GM21723 (cell line): Measurements from ENCODE around the gene NEXN.
"Not testable (repeated sequence)": the region's sequence is repeated elsewhere in the genome, so short reads cannot be mapped to it uniquely, and the experiment has no call there.

Experiments used
- ATAC-seq: cut with Tn5 transposase; IDR thresholded peaks from one replicate; pipeline ENCODE4 v1.9.1; 2021; ENCODE audit warnings: mild to moderate bottlenecking, moderate library complexity; ENCODE audit not compliant: unreplicated experiment

The NEXN gene

DNA sequence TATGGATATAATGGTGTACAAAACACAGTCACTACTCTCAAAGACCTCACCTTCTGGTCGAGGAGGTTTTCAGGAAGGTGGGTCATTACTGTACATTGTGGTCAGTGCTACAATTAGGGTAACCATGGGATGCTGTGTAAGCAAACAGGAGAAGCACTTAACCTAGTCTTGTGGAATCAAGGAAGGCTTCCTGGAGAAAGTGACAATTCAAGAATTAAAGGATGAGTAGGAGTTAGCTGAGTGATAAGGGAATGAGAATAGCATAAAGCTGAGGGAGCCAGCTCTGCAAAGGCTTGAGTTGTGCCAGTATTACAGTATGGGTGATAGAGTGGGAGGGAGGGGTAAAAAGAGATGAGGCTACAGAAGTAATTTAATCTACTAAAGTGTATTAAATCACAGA, 17.2 kb downstream of the NEXN start:
- no peak for ATAC-seq

DNA sequence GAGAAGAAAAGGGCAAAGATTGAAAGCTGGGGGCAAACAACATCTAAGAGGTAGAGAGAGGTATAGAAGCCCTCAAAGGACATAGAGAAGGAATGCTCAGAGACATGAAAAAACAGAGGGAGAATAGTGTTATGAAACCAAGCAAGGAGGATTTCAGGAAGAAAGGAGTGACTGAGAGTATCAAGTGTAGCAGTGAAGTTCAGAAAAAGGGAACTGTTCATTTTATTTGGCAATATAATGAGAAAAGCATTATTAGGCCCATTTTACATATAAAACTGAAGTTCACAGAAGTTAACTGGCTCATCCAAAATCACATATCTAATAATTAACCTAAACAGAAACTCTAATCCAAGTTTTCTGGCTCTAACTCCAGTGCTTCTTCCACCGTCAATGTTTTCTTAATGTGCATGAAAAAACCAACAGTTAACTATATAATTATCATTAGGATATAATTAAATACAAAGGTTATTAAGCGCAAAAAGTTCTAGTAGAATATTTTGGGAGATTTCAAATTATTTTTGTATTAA, 17.7 kb downstream of the NEXN start:
- no peak for ATAC-seq

DNA sequence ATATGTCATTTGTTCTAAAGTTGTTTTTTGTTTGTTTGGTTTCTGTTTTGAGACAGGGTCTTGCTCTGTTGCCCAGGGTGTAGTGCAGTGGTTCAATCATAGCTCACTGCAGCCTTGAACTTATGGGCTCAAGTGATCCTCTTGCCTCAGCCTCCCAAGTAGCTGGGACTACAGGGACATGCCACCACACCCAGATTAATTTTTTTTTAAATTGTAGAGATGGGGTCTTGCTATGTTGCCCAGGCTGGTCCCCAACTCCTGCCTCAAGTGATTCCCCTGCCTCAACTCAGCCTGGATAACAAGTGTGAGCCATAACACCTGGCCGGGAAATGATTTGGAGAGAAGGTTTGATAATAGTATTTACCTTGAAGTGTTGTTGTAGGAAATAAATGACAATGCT, 18.2 kb downstream of the NEXN start:
- ATAC-seq, result no peak

DNA sequence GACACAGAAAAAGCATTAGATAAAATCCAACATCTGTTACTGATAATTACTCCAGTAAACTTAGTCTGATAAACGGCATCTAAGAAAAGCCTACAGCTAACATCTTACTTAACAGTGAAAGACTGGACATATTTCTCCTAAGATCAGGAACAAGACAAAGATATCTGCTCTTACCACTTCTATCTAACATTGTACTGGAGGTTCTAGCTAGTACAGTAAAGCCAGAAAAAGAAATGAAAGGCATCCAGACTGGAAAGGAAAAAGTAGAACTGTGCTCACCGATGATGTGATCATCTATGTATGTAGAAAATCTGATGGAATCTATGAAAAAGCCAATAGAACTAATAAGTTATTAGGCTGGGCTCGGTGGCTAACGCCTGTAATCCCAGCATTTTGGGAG, 21.7 kb downstream of the NEXN start:
- no peak for ATAC-seq

DNA sequence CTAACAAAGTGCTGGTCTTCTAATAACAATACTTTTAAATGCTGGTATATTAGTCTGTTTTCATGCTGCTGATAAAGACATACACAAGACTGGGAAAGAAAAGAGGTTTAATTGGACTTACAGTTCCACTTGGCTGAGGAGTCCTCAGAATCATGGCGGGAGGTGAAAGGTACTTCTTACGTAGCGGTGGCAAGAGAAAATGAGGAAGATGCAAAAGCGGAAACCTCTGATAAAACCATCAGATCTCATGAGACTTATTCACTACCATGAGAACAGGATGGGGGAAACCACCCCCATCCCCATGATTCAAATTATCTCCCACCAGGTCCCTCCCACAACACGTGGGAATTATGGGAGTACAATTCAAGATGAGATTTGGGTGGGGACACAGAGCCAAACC, 30.5 kb downstream of the NEXN start:
- ATAC-seq, result not testable (repeated sequence)

DNA sequence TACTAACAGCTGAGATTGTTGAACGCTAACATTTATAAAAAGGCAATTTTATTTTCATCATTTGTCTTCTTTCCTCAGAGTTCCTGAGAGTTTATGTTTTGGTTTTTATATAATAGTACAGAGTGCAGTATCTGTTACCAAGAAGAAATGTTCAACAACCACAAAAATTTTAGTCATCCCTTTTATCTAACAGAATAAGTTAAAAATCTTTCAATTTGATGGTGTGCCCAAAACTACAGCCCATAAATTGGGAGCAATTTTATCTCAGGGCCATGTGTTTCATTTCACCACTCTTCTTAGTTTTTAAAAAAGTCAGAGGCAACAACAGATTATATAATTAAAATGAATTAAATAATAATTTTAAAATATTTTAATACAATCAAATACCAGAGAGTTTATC, 37.1 kb downstream of the NEXN start:
- ATAC-seq, result no peak

DNA sequence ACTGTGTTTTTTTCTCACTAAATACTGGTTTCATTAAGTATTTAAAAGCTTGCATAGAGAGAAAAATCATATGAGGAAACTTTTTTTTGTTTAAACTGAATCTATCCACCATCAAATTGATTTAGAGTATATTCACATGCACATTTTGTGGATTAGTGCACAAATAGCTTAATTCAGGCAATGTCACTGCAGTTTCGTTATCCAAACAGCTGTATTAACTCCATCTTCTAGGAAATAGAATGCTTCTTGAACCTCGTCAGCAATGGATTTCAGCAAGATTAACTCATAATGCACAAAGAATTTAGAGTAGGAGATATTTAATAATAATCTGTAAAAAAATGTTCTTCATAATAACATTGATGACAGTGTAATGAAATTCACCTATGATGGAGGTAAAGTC, 37.5 kb downstream of the NEXN start:
- no peak for ATAC-seq

DNA sequence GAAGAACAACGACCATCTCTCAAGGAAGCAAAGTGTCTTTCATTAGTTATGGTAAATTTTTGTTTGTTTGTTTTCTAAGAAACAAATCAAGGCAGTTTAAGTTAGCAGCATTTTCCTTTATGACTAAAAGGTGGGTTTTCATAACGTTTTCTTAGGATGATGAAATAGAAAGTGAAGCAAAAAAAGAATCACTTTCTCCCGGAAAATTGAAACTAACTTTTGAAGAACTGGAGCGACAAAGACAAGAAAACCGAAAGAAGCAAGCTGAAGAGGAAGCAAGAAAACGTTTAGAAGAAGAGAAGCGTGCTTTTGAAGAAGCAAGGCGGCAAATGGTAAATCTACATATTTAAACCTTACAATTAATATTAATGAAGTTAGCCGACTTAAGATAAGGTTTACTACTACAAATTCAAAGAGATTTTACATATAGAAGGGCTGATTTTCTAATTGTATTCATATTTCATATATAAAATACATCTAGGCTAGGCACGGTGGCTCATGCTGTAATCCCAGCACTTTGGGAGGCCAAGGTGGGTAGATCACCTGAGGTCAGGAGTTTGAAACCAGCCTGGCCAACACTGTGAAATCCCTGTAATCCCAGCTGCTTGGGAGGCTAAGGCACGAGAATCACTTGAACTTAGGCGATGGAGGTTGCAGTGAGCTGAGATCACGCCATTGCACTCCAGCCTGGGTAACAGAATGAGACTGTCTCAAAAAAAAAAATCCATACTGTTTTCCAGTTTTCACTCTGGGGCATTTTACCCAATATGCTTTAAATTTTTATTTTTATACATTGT, 38.3 kb downstream of the NEXN start:
- peak; percentile 66 for ATAC-seq

DNA sequence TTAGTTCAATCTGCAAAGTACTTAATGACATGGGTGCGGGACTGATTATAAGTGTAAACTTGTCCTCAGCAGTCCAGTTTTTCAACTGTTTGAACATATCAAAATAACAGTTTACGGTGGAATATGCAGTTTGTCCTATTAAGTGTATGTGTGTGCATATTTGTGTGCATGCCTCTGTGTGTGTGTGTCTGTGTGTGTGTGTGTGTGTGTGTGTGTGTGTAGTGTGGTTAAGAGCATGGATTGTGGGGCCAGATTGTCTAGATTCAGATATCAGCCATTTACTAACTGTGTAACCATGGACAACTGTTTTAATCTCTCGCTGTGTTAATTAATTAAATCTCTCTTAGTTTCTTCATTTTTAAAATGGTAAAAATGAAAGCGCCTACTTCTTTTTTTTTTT, 39.0 kb downstream of the NEXN start:
- no peak for ATAC-seq

DNA sequence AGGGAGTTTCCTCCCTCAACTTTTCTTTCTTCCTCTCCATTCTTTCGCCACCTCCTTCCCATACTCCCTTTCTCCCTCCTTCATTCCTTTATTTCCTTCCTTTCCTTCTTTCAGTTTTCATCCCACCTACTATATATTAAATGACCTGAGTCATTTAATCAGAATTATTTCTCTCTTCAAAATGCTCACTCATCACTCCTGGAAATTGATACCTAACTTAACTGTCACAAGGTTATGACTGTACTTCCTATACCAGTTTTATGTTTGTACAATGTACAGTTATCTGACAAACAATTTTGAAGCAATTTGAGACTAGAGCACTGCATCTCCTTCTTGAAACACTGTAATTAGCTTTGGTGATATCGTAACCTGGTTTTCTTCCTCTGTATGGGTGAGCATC, 41.4 kb downstream of the NEXN start:
- ATAC-seq, result no peak

DNA sequence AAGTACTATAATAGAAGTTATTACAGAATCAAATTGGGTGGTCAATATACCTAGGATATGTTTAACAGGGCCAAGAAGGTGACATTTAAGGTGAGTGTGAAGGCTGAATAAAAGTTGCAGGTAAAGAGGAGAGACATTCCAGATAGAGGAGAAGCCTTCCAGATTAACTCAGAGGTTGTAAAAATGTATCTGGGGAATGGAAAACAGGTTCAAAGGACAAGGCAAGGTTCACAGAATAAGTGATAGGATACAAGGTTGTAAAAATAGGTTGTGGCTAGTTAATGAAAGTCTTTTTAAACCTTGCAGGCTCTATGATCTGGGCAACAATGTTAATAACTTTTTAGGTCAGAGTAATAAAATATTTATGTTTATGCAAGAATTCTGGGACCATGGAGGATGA, 50.2 kb downstream of the NEXN start:
- no peak for ATAC-seq

DNA sequence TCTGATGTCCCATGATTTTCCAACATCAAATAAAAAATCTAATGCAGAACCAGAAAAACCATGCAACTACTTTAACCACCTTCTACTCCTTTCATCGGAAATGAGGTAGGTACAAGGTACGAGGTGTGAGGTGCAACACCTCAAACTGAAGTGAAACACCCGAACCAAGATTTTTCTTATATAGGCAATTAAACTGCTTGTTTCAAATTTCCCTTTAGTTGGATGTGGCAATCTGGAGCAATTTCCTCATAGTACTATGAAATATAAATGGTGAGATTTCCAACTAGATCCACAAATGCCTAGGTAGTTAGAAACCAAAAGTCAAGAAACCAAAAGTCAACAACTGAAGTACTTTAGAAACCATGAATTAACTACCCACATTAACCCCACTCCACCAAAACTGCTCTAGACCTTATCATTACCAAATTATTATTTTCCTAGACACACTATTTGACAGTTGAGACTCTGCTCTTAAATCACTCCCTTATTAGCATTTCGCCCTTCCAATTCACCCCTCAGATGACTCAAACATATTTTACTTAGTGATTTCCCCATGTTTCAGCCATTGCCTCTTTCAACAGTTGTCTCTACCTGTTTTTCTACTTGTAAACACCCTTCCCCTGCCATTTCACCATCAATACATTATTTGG, 52.6 kb downstream of the NEXN start:
- no peak for ATAC-seq

DNA sequence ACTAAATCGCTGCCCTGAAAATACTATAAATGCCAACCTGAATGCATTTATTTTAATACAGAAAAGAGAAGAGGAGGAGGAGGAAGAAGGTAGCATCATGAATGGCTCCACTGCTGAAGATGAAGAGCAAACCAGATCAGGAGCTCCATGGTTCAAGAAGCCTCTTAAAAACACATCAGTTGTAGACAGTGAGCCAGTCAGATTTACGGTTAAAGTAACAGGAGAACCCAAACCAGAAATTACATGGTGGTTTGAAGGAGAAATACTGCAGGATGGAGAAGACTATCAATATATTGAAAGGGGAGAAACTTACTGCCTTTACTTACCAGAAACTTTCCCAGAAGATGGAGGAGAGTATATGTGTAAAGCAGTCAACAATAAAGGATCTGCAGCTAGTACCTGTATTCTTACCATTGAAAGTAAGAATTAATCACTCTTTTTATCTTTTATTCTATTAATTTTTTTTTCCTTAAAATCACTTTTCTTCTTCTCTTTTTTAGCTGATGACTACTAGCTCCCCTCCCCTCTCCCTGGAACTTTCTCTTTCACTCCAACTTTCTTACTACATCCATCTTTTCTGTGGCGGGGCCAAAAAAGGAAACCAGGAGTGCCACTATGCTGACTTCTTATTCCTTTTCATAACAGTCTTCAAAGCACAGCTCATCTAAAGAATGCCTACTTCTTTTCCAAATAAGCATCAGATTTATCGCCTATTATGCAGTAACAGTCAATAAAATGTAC, 54.1 kb downstream of the NEXN start:
- no peak for ATAC-seq

DNA sequence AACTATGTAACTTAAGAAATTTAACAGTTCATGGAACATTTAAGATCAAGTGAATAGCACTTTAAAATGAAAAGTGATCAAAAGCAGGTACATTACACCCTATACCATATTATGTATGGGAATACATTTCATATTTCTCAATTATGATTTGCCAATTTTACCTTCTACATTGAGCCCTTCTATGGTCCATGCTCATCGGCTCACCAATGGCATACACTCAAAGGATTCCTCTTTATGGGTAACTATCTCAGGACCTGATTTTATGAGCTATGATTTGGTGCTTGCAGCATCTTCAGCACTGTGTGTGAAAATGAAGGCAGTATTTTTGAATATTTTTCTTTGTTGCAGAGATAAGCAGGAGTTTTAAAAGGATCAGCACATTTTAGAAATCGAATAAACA, 56.9 kb downstream of the NEXN start:
- ATAC-seq, result no peak

DNA sequence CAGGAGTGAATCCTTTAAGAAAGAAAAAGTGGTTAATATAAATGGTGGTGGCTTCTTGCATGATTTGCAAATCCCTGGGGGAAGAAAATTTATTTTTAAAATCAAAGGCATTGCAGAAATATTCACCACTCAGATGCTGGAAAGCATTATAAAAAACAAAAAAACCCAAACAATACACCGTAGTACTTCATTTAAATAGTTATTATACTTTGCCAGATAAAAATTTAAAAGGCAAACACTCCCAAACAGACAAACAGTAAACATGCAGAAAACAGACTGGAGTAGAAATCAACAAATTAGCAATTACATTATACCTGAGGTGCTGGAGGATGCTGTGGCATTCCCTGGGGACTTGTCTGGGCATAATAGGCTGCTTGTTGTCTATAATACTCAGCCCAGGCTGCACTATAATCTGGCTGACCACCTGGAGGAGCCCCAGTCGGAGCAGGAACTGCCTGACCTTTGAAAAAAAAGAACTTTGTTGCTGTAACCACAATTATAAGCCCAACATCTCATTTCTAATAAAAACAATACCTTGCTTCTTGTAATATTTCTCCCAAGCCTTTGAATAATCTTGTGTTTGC, 60.5 kb downstream of the NEXN start:
- no peak for ATAC-seq

DNA sequence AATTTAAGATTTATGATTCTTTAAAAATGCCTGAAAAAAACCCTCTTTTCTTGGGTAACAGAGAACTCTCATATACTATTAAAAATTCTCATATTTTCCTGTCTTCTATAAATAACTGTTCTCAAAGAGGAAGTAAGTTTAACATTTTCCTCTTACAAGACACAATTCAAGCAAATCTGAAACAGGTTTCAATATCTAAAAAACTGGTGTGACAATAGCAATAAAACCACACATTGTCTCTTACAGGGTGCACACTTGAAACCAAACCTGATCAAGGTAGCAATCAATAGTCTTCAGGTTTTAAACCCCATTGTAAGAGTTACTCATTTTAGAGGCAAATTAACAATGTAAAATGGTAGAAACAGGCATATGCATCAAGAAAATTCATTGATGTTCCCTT, 62.4 kb downstream of the NEXN start:
- ATAC-seq, result peak; percentile 72

DNA sequence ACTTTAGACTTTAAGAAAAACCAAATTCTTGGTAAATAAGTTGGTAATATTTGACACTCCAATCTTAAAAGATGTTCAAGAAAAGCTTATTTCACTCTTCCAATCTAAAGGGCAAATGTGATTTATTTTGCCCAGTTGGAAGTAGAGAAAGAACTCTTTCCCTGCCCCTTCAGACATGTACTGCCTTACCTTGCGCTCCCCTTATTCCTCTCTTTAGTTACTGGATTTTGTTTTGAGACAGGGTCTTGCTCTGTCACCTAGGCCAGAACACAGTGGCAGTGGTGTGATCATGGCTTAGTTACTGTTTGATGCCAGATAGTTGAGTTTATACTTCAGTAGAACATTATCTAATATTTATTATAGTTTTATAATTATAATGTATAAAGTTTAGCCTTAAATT, 62.9 kb downstream of the NEXN start:
- ATAC-seq, result no peak

DNA sequence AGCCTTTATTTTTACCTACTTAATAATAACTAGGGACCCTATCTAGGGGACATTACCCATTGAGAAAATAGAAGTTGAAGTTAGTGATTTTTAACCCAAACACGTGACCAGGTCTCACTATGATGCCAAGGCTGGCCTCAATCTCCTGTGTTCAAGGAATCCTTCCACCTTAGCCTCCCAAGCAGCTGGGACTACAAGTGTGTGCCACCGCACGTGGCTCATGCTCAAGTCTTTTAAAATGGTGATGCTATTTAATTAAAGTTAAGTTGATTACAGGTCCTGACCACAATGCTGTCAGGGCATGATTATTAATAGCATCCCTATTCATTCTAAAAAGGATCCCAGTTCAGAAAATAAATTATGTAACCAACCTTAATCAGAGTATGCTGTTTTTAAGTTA, 65.5 kb downstream of the NEXN start:
- ATAC-seq, result no peak

DNA sequence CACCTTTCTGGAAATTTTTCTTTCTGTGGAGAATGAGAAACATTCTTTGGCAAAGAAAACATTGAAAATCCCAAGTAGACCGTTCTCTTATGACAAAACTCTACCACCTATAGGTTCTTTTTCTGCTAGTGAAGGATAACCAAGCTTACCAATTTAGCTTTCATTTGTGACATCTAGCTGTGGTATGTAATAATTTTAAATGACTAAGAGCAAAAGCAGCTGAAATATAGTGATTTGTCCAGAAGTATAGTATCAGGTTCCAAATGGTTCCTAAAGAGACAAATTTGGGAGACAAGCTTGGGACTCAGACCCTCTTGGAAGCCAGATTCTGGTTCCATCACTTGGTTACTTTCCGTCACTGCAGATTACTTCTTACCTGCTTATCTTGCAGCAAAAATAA, 66.1 kb downstream of the NEXN start:
- no peak for ATAC-seq

DNA sequence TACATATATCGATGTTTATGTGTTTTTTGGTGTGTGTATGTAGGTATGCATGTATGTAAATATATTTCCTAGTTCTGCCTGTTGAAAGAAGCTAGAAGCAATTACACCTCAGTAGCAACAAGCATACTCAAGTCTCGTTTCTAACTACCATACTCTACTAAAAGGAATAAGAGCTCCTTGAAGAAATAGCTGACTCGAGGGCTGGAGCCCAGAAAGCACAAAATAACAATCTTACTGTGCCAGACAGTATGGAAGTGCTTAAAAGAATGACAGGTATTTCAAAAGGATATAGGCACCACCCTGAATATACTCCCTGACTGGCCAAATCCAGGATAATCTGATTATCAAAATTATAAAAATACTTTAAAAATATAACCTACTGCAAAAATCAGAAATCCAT, 67.3 kb downstream of the NEXN start:
- ATAC-seq, result no peak

DNA sequence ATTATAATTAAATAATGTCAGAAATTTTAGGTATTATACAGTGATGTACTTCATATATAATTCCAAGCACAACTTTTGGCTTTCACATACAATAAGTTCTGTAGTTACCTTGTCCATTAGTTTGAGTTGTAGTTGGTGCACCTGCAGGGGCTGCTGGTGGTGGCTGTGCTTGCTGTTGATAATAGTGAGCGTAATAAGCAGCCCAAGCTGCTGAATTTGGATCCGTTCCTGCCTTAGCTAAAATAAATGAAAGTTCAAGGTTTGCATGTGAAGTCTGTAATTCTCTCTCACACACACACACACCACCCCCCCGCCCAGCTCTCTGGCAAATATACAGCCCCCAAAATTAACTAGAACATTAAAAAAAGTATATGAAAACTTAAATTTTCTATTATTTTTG, 68.0 kb downstream of the NEXN start:
- no peak for ATAC-seq
